Measurements from ENCODE around the gene OBSL1.

The OBSL1 gene

DNA sequence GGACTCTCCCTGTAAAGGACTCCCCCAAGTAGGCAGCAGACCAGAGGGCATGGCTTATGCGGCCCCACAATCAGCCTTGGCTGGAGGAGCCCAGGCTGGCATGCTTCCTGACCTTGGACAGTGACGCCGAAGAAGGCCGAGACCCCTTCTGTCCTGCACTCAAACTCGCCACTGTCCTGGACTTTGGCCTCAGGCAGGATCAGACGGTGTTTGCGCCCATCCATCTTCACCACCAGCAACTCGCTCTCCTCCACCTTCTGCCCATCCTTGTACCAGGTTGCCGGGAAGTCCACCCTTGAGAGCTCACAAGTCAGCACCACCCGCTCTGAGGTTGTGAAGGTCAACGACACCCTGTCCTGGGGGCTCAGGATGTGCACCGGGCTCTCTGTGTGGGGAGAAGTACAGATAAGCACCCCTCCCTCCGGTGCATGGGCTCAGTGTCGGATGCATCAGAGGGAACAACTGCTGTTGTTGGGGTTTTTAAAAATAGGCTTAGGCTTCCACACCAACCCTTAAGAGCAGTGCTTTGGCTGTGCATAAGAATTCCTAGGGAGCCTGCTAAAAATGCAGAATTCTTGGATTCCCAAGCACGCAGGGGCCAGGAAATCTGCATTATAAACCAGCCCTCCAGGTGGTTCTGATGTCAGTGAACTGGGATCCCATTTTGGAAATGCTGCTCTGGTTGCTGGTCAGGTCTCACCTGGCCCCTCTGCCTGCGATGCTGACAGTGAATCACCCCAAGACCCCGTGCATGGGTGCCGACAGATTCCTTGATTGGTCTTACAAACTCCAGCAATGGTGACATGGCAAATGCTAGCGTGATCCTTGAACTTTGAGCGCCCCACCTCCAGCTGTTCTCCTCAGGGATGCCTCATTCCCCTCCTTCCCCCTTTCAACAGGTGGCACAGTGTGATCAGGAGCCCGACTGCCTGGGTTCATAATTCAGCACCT, 5.9 kb downstream of the OBSL1 start:
- DNase-seq (ENCODE audit: low read depth in 2 of 2), result no peak

DNA sequence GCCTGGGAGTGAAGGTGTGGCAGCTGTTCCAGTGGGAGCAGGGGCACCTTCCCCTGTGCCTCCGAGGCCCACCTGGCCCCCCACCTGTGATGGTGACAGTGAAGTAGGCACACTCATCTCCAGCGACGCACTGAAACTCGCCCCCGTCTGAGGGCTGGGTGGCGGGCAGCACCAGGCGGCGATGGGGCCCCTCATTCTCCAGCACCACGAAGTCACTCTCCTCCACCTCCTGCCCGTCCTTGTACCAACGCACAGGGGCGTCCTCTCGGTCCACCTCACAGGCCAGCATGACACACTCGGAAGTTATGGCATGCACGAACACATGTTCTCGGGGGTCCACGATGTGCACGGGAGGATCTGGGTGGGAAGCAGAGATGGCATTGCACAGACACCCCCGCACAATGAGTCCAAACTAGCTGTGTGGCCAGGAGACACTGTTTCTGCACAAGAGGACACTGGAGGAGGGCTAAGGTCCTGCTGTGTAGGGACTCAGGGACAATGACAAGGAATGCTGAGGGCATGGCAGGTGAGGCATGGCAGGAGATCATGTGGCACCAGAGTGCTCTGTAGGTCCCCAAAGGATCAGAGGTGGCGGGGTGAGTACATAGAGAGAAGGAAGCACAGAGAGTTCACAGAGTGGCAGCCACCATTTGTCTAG, 7.9 kb downstream of the OBSL1 start:
- no peak for DNase-seq (ENCODE audit: low read depth in 2 of 2)

DNA sequence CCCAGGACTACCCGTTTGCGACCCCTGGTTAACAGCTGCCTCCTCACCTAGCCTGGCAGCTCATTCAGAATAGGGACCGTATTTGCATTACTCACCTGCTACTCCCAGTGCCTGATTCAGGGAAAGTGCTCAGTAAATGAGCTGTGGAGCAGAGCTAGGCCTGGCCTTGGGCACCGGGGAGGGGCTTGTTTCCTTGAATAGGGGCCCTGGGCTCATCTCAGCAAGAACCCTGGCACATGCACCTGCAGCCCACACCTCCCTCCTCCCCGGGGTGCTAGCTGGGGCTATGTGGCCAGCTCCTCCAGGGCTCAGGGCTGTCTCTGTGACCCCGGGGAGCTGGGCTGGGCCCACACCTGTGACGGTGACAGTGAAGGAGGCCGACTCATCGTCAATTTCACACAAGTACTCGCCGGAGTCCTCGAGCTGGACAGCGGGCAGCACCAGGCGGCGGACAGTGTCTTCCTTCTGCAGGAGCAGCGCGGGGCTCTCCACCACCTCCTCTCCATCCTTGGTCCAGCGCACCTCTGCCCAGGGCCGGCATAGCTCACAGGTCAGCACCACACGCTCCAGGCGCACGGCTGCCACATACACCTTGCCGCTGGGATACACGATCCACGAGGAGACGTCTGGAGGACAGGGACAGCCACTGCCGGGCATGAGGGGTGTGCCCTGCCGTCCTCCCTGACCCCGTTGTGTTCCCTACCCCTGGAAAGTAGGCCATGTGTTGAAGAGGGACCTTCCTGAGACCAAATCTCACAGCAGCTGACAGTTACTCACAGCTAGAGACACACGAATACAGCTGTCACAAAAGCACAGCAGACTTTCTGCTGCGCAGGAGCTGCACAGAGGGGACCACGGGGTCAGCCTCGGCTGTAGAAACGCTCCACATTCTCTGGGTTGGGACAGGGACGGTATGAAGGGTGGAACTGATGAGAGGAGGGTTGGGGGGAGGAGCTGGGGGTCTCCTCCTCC, 9.0 kb downstream of the OBSL1 start:
- DNase-seq (ENCODE audit: low read depth in 2 of 2), result no peak

DNA sequence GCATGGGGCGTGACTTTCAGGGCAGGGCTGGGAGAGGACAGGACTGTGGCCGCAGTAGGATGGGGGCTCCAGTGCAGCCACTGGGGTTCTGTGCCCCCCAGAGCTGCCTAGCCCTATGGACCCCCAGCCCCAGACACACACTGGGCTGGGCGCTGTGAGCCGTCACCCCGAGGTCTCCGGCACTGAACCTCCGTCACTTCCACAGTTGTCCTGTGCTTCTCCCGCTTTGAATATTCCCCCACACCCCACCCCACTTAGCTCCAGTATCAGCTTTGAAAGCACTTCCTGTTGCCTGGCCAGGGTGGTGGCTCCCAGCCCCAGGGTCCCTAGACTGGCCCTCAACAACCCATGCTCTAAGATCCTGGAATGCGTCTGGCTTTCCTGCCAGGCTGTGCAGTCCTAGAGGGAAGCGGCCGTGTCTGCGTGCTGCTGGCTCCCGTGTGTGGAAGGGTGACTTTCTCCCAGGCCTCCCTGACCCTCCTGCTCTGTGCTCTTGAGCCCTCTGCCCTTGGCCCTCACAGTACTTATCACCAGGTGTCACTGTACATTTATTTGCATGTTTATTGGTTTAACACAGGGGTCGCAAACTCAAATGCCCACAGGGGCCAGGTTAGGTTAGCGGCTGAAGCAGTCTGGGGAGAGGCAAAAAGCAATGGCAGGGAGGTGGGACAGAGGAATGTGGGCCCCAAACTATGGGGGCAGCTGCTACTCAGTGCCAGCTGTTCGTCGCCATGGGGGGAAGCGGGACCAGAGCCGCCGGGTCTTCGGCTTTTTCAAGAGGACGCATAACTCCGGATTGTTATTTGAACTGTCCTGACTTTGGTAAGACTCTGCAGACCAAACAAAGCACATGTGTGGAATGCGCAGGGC, 9.9 kb downstream of the OBSL1 start:
- DNase-seq (ENCODE audit: low read depth in 2 of 2), result no peak

DNA sequence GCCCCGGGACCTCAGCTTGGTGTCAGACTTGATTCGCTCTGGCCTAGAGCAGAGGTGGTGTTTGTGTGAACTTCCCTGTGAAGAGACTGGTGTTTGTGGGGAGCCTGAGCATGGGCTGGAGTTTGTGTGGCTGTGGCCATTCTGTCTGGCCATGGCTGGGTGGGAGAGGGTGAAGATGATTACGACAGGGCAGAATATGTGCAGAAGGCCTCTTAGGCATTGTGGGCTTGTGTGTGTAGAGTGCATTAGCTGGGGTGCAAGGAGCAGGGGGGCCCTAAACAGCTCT, 10.5 kb downstream of the OBSL1 start:
- no peak for DNase-seq (ENCODE audit: low read depth in 2 of 2)

DNA sequence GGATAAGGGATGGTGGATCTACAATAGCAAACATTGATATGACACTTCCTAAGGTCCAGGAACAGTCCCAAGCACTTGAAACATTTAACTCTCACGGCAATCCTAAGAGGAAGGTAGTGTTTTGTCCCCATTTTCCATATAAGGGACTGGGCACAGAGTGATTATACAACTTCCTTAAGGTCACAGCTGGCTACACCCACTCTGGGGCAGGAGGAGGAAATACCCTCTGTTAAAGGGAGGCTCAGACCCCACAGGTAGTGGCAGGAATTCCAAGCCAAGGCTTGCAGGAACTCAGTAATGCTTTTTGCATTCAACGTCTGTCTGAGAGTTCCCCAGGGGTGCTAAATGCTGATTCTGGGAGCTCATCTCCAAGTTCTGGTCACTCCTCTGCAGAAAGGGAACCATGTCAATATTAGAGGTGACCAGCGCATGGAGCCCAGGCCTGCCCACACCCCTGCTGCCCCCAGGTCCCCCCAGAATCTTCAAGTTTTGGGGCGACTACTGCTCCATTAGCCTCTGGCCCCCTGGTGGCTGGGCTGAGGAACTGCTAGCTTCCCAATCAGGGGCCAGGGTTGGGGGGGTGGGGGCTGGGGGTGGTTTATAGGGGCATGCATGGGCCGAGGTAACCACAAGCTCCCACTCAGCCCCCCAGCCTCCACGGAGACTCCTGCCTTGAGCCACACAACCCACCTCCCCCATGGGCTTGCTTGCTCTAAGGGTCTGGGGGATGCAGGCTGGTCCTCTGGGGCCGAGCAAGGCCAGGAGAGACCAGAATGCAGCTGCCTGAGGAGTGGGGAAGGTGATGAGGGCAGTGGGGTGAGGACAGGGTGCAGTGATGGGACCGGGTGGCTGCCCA, 11.1 kb downstream of the OBSL1 start:
- DNase-seq (ENCODE audit: low read depth in 2 of 2), result no peak

DNA sequence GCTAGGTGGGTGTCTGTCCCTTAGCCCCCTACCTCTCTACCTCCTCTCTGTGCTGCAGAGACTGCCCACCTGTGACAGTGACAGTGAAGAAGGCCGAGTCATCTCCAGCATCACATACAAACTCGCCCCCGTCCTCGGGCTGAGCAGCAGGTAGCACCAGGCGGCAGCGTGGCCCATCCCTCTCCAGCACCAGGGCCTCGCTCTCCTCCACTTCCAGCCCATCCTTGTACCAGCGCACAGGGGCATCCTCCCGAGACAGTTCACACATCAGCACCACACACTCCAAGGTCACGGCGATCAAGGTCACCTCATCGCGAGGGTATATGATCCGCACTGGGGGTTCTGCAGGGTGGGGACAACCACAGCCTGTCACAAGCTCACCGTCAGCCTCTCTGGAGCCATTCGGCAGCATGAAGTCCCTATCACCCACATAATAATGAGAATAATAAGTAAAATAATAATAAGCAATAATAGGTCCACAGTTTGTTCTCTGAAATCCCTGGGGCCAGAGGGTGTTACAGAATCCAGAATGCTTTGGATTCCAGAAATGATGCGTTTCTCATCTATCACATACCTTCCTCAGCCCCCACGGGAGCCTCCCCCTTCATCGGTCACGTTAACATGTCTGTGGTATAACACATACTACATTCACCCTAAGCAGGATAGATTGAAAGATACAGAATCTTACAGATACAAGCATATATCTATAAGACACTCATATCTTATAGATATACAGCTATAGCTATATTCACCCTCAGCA, 12.0 kb downstream of the OBSL1 start:
- DNase-seq (ENCODE audit: low read depth in 2 of 2), result no peak

DNA sequence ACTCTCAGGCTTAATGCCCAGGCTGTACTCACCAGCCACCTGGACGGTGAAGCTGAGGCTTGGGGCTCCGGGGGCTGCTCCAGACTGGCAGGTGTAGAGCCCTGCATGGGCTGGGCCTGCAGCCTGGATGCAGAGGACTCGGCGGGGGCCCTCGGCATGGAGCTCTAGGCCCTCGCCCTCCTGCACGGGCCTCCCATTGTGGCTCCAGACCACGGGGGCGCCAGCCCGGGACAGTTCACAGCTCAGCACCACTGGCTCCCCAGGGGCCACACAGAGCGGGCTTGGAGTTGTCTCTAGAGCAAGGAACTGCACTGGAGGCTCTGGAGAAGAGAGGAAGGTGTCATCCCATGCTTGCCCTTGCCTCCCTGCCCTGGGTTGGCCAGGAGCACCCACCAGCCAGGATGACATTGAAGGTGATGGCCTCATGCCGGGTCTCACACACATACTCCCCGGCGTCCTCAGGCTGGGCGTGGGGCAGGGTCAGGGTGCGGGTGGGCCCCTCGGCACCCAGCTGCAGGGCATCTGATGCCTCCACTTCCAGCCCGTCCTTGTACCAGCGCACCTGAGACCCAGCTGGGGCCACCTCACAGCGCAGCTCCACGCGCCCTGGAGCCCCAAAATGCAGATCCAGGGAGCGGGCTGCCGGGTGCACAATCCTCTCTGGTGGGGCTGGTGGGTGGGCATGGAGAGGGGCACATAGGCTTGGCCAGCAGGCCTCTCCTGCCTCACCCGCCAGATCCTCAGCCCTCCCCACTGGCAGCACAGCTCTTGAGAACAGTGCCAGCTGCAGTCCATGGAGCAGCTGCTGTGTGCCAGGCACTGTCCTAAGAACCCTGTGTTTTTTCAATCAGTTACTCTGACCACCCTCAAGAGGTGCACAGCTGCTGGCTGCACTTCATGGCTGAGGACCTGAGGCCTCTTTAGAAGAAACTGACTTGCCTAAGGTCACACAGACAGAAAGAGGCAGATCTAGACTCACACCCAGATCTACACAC, 13.3 kb downstream of the OBSL1 start:
- no peak for DNase-seq (ENCODE audit: low read depth in 2 of 2)

DNA sequence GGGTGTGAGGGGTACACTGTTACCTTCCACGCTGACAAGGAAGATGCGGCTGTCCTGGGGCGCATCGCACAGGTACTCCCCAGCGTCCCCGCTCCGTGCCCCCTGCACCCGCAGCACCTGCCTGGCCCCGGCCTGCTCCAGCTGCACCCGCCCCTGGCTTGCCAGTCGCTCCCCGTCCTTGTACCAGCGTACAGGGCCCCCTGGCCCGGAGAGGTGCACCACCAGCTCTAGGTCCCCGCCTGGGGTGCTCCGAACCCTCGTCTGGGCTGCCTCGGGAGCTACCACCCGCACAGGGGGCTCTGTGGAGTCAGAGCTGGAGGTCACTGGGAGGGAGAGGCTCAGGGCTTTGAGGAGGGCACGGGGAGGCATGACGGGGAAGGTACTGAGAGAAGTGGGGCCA, 14.0 kb downstream of the OBSL1 start:
- DNase-seq (ENCODE audit: low read depth in 2 of 2), result no peak

DNA sequence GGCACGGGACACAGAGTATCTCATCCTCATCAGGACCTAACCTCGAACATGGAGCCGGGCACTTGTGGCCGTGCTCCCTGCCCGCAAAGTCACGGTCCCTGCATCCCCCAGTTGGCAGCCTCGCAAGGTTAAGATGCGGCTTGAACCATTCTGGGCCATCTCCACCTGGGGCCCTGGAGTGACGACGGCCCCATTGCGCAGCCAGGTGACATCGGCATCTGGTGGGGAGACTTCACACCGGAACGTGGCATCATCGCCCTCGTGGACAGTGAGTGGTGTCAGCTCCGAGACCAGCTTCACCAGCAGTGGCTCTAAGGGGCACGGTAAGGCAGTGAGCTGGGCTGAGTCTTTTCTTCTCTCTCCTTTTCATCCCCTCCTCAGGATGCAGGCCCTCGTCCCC, 14.9 kb downstream of the OBSL1 start:
- no peak for DNase-seq (ENCODE audit: low read depth in 2 of 2)

DNA sequence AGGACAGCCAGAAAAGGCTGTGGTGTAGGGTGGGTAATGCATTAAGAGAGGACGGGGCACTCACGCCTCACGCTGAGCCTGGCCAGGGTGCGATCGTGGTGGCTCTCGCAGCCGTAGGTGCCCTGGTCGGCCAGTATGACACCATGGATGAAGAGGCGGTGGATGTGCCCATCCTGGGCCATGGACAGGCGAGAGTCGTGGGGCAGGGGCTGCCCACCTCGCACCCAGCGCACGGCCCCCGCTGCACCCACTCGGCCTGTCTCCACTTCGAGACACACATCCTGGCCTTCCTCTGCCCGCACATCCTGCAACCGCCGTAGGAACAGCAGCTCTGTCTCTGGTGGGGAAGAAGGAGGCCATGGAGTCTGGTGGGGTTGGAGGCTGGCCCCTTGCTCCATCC, 15.4 kb downstream of the OBSL1 start:
- DNase-seq (ENCODE audit: low read depth in 2 of 2), result no peak

DNA sequence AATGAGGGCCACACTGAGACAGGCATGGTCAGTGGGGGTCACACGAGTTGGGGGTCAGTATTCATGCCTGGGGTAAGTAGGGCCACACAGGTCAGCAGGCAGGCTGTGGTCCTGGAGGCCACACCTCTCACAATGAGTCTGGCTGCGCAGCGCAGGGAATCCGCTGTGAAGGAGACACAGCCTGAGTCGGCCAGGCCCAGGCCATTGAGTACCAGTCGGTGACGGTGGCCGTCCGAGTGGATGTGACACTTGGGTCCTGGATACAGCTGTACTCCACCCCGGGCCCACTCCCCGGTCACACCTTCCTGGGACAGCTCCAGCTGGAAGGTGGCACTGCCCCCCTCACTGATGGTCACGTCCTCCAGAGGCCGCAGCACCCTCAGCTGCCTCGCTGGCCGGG, 17.0 kb downstream of the OBSL1 start:
- DNase-seq (ENCODE audit: low read depth in 2 of 2), result no peak

DNA sequence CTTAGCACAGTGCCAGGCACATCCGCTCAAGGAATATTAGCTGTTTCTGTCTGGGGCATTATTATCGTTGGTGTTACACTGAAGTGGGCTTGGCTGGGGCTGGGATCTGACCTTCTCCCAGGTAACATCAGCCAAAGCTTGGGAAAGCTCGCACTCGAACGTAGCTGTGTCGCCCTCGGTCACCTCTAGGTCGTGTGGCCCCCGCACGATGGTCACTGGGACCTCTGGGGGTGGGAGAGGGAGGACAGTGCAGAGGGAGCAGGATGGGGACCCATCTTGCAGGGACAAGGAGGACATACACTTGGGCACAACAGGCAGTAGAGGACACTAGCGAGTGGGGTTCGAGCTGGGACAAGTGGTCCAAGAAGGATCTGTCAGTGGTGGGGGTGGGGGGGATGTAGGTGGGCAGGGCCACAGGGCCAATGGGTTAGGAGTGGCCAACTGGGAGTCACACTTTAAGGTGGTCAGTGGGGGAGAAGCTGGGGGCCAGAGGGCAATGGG, 17.8 kb downstream of the OBSL1 start:
- no peak for DNase-seq (ENCODE audit: low read depth in 2 of 2)

DNA sequence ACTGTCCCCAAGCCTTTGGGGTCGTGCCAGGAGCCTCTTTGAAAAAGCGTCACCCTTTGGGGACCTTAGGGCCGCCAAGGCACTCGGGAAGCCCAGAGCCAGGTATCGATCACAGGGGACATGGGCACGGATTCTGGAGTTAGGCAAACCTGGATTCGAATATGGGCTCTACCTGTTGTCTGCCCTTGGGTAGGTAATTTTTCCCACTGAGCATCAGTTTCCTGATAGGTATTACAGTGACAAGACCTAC, 18.2 kb downstream of the OBSL1 start:
- no peak for DNase-seq (ENCODE audit: low read depth in 2 of 2)

DNA sequence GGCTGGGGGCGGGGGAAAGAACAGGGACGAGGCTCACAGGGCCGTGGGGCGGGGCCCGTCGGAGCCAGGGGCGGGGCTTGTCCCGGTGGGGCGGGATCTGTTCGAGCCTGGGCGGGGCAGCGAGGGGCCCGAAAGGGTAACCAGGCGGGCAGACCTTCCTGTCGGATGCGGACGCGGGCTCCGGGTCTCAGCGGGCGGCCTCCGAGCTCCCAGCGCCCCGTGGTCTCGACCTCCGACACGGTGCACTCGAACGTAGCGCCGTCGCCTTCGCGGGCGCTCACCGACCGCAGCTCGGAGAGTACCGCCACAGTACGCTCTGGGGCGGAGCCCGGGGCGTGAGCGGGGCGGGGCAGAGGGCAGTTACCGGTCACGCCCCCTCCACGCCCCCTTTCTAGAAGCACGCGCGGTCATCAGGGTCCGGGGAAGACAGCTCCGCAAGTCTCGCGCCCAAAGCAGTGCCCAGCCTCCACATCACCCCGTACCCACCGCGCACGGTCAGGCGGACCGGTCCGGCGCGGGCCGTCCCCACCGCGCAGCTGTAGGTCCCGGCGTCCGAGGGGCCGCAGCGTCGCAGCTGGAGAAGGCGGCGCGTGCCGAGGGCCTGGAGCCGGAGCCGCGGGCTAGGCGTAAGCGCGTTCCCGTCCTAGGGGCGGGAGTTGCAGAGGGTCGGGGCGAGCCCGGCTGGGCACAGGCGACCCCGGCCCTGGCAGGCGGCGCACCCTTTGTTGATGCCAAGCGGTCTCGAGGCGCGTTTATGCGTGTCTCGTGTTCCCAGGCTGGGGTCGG, 18.8 kb downstream of the OBSL1 start:
- DNase-seq (ENCODE audit: low read depth in 2 of 2), result peak; percentile 54 to 76

DNA sequence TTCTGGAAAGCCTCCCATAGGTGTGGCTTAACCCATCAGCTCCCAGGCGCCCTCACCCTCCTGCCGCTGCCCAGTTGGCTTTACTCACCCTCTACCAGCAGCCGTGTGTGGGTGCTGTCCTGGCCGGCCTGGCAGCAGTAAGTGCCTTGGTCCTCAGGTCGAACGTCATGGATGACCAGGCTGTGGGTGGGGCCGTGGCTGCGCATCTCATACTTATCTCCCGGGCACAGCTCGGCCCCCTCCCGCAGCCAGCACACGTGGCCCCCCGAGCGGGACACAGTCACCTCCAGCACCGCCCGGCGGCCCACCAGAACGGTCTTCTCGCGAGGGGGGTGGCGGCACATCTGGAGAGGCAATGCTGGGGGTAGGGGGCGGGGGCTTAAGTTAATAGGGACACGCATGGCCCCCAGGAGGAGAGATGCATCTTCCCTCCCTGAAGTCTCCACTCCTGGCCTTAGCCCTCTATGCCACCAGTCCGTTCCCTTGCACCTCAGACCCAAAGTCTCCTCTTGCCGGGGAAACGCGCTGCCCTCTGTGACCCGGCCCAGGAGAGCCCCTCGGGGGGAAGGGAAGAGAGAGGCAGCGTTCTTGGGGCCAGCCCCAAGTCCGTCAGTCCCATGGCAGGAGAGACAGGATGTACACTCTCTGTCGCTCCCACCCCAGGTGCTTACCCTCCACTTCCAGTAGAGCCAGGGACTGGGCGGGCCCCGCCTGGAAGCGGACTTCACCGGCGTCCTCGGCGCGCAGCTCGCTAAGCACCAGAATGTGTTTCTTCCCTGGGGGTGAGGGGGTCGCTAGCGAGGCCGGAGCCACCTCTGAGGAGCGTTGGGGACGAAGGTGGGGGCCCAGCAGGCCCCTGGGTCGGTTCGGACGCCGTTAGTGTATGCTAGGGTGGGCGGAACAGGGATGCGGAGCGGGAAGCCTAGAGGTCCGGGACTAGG, 19.6 kb downstream of the OBSL1 start:
- no peak for DNase-seq (ENCODE audit: low read depth in 2 of 2)

DNA sequence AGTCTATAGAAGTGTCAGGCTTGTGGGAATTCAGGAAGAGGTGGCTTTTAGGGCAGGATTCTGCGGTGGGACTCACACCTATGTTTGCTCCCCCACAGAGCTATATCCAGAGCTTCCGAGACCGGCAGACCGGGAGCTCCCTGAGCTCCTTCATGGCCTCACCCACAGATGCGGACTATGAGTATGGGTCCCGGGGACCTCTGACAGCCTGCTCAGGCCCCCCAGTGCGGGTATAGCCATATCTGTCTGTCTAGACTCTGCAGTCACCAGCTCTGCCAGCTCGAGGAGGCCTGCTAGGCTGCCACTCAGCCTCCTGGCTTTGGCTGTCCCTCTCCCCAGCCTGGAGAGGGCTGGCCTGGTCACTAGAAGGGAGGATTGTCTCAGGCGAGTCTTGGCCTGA, 21.7 kb downstream of the OBSL1 start:
- DNase-seq (ENCODE audit: low read depth in 2 of 2), result no peak
